Kidney (tissue), 14 donors: ENCODE data around the gene C10orf62. TPM values are rescaled to one million over a fixed set of nuclear protein-coding genes. Genes with fewer than 3 reads are reported as not detected.

Source experiments
- DNase-seq, 5 donors: peaks; one replicate each; pipeline ENCODE4 v3.0.0-alpha.2; 2013 to 2020
- FAIRE-seq: peaks from 2 replicates; lab custom pipeline; 2012; peaks lifted over from hg19 to GRCh38; lab: Jason Lieb, UNC
- H3K27ac ChIP-seq, 2 donors: one replicate each; pipeline ENCODE4 v1.7.0; 2013; ENCODE audit warnings: low read depth in 2 of 2, low read length in 2 of 2, inconsistent platforms in 1 of 2
- H3K27me3 ChIP-seq: one replicate; pipeline ENCODE4 v1.7.1; 2013; ENCODE audit warnings: low read length, inconsistent platforms; ENCODE audit not compliant: control insufficient read depth, insufficient read depth
- H3K36me3 ChIP-seq, 3 donors: one replicate each; pipeline versions ENCODE4 v1.7.0 to v1.7.1; 2013; ENCODE audit warnings: low read length in 3 of 3, control low read depth in 1 of 3, inconsistent platforms in 1 of 3; ENCODE audit not compliant: insufficient read depth in 3 of 3, control insufficient read depth in 2 of 3
- H3K4me1 ChIP-seq, 3 donors: one replicate each; pipeline versions ENCODE4 v1.7.0 to v1.7.1; 2013; ENCODE audit warnings: low read length in 3 of 3, inconsistent platforms in 1 of 3, low read depth in 1 of 3; ENCODE audit not compliant: control insufficient read depth in 2 of 3, insufficient read depth in 2 of 3
- H3K4me3 ChIP-seq, 3 donors: one replicate each; pipeline versions ENCODE4 v1.7.0 to v1.8.1; 2013; ENCODE audit warnings: low read length in 3 of 3, control low read depth in 1 of 3, inconsistent platforms in 1 of 3
- H3K9ac ChIP-seq, 3 donors: one replicate each; pipeline versions ENCODE4 v1.7.0 to v1.7.1; 2013; ENCODE audit warnings: low read length in 3 of 3, control low read depth in 1 of 3, inconsistent platforms in 1 of 3
- H3K9me3 ChIP-seq, 3 donors: one replicate each; pipeline versions ENCODE4 v1.7.0 to v1.7.1; 2013; ENCODE audit warnings: low read length in 3 of 3, control low read depth in 1 of 3, inconsistent platforms in 1 of 3; ENCODE audit not compliant: control insufficient read depth in 2 of 3, insufficient read depth in 1 of 3
- intact Hi-C: fragments of 100-400 bp; cut with DNase I; formaldehyde crosslinking; loops from one replicate; pipeline ENCODE4 v1.11.1; 2022
- polyA plus RNA-seq: library from polyadenylated mRNA; stranded (reverse); fragments of 350-450 nt; fragmentation: Illumina TruSeq; extraction: RNeasy Lipid Tissue Mini Kit (QIAGEN cat#74804); gene quantifications from one replicate; pipeline ENCODE4 v1.2.3, GENCODE V29; 2014; ENCODE audit warnings: low read depth, low replicate concordance; ENCODE audit not compliant: insufficient read depth
- total RNA-seq: library from RNA; stranded (reverse); fragmentation: NEBNext Ultra II Directional; extraction: Animal tissue kit (Norgen Biotek cat#: 25700); gene quantifications from one replicate; pipeline ENCODE4 v1.2.1, GENCODE V29; 2021
- TF ChIP-seq, protein P1 (sequence below): IDR thresholded peaks from 3 replicates; pipeline ENCODE4 v1.5.1; 2012; ENCODE audit warnings: mild to moderate bottlenecking, moderate library complexity, borderline replicate concordance; ENCODE audit not compliant: insufficient read depth; ENCODE audit errors: extremely low read depth
- donor health status: control.
- donor health status: control.
- donor health status: control.
- donor health status: control.
- donor health status: control.
- donor health status: DM: yes; HTN: yes; CAD: no.
- donor health status: Normal renal cell carcinoma (clear cell type).

C10orf62 gene
- total and polyA plus RNA-seq, 2 donors from 2014 or later = 0.77 to 1.6 TPM

- TF ChIP-seq, protein P1, sequence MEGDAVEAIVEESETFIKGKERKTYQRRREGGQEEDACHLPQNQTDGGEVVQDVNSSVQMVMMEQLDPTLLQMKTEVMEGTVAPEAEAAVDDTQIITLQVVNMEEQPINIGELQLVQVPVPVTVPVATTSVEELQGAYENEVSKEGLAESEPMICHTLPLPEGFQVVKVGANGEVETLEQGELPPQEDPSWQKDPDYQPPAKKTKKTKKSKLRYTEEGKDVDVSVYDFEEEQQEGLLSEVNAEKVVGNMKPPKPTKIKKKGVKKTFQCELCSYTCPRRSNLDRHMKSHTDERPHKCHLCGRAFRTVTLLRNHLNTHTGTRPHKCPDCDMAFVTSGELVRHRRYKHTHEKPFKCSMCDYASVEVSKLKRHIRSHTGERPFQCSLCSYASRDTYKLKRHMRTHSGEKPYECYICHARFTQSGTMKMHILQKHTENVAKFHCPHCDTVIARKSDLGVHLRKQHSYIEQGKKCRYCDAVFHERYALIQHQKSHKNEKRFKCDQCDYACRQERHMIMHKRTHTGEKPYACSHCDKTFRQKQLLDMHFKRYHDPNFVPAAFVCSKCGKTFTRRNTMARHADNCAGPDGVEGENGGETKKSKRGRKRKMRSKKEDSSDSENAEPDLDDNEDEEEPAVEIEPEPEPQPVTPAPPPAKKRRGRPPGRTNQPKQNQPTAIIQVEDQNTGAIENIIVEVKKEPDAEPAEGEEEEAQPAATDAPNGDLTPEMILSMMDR = no peak
- intact Hi-C loops = no loop called here
- H3K9ac ChIP-seq = no peak overlapping the region
- peaks cover 0 to 5% (median 0%) of the 10 kb centered on the region in 3 donors for H3K36me3 ChIP-seq
- no peaks in the 10 kb centered on the region for H3K9me3 ChIP-seq
- H3K4me1 ChIP-seq = no peaks in the 10 kb centered on the region
- H3K27me3 ChIP-seq = no peaks in the 10 kb centered on the region
- H3K27ac ChIP-seq = no peak overlapping the region
- H3K4me3 ChIP-seq = no peak overlapping the region
- DNase-seq (peak in 3 of 5 donors; percentile 40 to 54 (median 42)), FAIRE-seq (no peak)
Observed at GRCh38 chr10:97607095-97607636, 17.6 kb downstream of the C10orf62 start.

DNA sequence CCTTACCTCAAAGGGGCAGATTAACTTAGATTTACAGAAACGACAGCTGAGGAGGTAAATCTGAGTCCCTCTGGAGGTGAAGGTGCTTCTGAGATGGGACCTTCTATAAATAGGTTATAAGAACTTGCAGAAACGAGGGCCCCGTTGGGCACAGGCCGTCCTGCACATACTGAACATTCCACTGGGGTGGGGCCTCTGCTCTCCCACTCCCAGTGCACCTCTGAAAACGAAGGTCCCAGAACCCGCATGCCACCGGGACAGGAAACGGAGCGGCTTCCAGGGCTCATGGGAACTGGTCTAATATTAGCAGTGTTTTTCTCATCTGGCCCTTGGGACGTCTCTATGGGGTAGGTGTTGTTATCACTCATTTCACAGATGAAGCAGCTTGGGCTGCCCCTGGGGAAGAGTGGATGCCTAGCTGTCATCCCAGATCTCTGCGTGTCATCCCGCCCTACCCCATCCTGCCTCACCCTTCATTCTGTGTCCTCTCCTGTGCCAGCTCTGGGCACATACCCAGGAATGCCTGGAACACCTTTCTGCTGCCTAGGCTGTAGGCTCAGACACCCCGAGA, 19.6 kb downstream of the C10orf62 start:
- DNase-seq (no peak), FAIRE-seq (no peak)
- Histone ChIP-seq H3K9ac (no peak overlapping the region), H3K4me1 (peaks cover 0 to 3% (median 0%) of the 10 kb centered on the region in 3 donors), H3K36me3 (peaks cover 0 to 5% (median 0%) of the 10 kb centered on the region in 3 donors), H3K27ac (no peak overlapping the region), H3K4me3 (no peak overlapping the region), H3K9me3 (no peaks in the 10 kb centered on the region), H3K27me3 (no peaks in the 10 kb centered on the region)
- intact Hi-C loops = no loop called here
- TF ChIP-seq, protein P1 = no peak

DNA sequence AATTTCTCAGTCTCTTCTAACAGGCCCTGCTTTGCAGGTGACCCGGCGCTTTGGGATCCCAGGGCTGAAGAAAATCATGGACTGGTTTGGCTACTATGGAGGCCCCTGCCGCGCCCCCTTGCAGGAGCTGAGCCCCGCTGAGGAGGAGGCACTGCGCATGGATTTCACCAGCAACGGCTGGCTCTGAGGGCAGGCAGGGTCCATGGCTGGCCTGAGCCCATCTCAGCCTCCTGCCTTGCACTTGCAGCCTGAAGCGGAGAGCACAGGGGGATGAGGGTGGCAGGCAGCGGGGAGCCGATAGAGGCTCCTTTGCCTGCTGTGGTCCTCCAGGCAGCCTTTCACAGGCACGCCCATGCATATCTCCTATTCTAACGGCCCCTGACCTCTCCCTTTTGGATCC, 22.0 kb downstream of the C10orf62 start:
- H3K9me3 ChIP-seq = no peaks in the 10 kb centered on the region
- no peak overlapping the region for H3K4me3 ChIP-seq
- FAIRE-seq = no peak
- no peak overlapping the region for H3K27ac ChIP-seq
- DNase-seq = no peak
- H3K4me1 ChIP-seq = peaks cover 0 to 5% (median 0%) of the 10 kb centered on the region in 3 donors
- intact Hi-C loops = no loop called here
- TF ChIP-seq, protein P1 = no peak
- no peaks in the 10 kb centered on the region for H3K27me3 ChIP-seq
- H3K9ac ChIP-seq = no peak overlapping the region
- peaks cover 0 to 5% (median 0%) of the 10 kb centered on the region in 3 donors for H3K36me3 ChIP-seq
